OCI-LY1 (cell line): Measurements from ENCODE around the gene C3orf18.

Experiments
- CTCF ChIP-seq: fragments of 200-600 bp; sonication (generic), shearing (Covaris generic); IDR thresholded peaks from 2 replicates; pipeline ENCODE4 v1.5.1; 2017; ENCODE audit warnings: mild to moderate bottlenecking, antibody characterized with exemption, low read length, moderate library complexity, mixed read lengths
- EZH2 ChIP-seq: fragments of 200-600 bp; sonication (generic), shearing (Covaris generic); IDR thresholded peaks from 2 replicates; pipeline ENCODE4 v1.8.0; 2017; ENCODE audit warnings: borderline replicate concordance, mixed run types, mild to moderate bottlenecking, antibody characterized with exemption, low read length, moderate library complexity, mixed read lengths

DNA sequence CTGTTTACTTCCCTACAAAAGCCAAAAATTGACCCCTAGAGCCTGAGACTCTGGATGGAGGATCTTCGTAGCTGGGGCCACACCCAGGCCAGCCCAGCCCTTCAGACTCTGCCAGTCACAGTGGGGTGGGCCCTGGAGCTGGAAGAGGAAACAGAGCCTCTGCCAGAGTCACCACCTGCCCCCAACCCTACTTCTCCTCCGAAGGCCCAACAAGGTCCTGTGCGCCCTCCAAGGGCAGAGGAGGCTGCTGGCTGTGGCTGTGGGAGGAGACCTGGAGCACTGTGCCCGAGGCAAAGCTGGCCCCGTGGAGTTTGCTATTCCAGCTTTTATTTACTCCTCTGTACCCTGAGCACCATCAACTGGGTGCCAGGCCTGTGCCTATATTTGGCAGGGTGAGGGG is 25.0 kb upstream of the C3orf18 start:
- no peak for TF ChIP-seq CTCF
- no peak for TF ChIP-seq EZH2
